Astrocyte (in vitro differentiated cells and primary cell): Measurements from ENCODE around the gene CDH13. TPM values are rescaled to one million over a fixed set of nuclear protein-coding genes. Genes with fewer than 3 reads are reported as not detected.

ENCODE experiments used
- DNase-seq: peaks from one replicate; pipeline ENCODE4 v3.0.0-alpha.2; 2010; ENCODE audit warnings: low read depth
- FAIRE-seq: peaks from 2 replicates; lab custom pipeline; 2011; peaks lifted over from hg19 to GRCh38; lab: Jason Lieb, UNC
- H2AFZ ChIP-seq: 2 replicates; pipeline ENCODE4 v1.6.0; 2012; ENCODE audit warnings: low read depth, low read length, inconsistent platforms
- H3K27ac ChIP-seq: 2 replicates; pipeline ENCODE4 v1.5.1; 2011; ENCODE audit warnings: low read depth, low read length, inconsistent platforms
- H3K27me3 ChIP-seq: 2 replicates; pipeline ENCODE4 v1.6.0; 2011; ENCODE audit warnings: low read length, inconsistent platforms; ENCODE audit not compliant: insufficient read depth
- H3K36me3 ChIP-seq: 2 replicates; pipeline ENCODE4 v1.5.1; 2011; ENCODE audit warnings: low read length, inconsistent platforms; ENCODE audit not compliant: insufficient read depth
- H3K4me1 ChIP-seq: 2 replicates; pipeline ENCODE4 v1.5.1; 2011; ENCODE audit warnings: low read length, inconsistent platforms; ENCODE audit not compliant: insufficient read depth
- H3K4me2 ChIP-seq: 2 replicates; pipeline ENCODE4 v1.6.0; 2012; ENCODE audit warnings: low read length, inconsistent platforms
- H3K4me3 ChIP-seq: 2 replicates; pipeline ENCODE4 v1.5.1; 2011; ENCODE audit warnings: low read depth, mild to moderate bottlenecking, low read length, inconsistent platforms; ENCODE audit not compliant: insufficient read depth
- H3K79me2 ChIP-seq: 2 replicates; pipeline ENCODE4 v1.6.0; 2012; ENCODE audit warnings: mild to moderate bottlenecking, low read length, inconsistent platforms; ENCODE audit not compliant: insufficient read depth
- H3K9ac ChIP-seq: 2 replicates; pipeline ENCODE4 v1.6.0; 2012; ENCODE audit warnings: mild to moderate bottlenecking, low read length, inconsistent platforms
- H3K9me3 ChIP-seq: 2 replicates; pipeline ENCODE4 v1.5.1; 2012; ENCODE audit warnings: low read depth, mild to moderate bottlenecking, low read length, inconsistent platforms; ENCODE audit not compliant: insufficient read depth
- H4K20me1 ChIP-seq: 2 replicates; pipeline ENCODE4 v1.6.0; 2012; ENCODE audit warnings: low read length, inconsistent platforms; ENCODE audit not compliant: insufficient read depth
- H3K27ac Mint-ChIP-seq: one replicate; pipeline ENCODE4 v1.8.0; 2021; ENCODE audit warnings: mild to moderate bottlenecking, mixed read lengths; ENCODE audit not compliant: unreplicated experiment
- H3K27me3 Mint-ChIP-seq: one replicate; pipeline ENCODE4 v1.8.0; 2021; ENCODE audit warnings: low read depth, mixed read lengths; ENCODE audit not compliant: unreplicated experiment
- H3K36me3 Mint-ChIP-seq: one replicate; pipeline ENCODE4 v1.8.0; 2021; ENCODE audit warnings: low read depth, mixed read lengths; ENCODE audit not compliant: unreplicated experiment
- H3K4me1 Mint-ChIP-seq: one replicate; pipeline ENCODE4 v1.8.0; 2021; ENCODE audit warnings: low read depth, mixed read lengths; ENCODE audit not compliant: unreplicated experiment
- H3K4me3 Mint-ChIP-seq: one replicate; pipeline ENCODE4 v1.8.0; 2021; ENCODE audit warnings: mild to moderate bottlenecking, moderate library complexity, mixed read lengths; ENCODE audit not compliant: unreplicated experiment
- H3K9me3 Mint-ChIP-seq: one replicate; pipeline ENCODE4 v1.8.0; 2021; ENCODE audit warnings: mild to moderate bottlenecking, mixed read lengths; ENCODE audit not compliant: unreplicated experiment
- EZH2 ChIP-seq: IDR thresholded peaks from 2 replicates; pipeline ENCODE4 v1.6.1; 2012; ENCODE audit warnings: mild to moderate bottlenecking, low read length, inconsistent platforms; ENCODE audit not compliant: insufficient read depth
- total RNA-seq: library from RNA; stranded (reverse); gene quantifications from 2 replicates; pipeline ENCODE4 v1.2.1, GENCODE V29; 2021
- TF ChIP-seq, protein P1 (sequence below): IDR thresholded peaks from 2 replicates; pipeline ENCODE4 v1.5.1; 2011; ENCODE audit warnings: low read depth, mild to moderate bottlenecking, inconsistent platforms, low read length, moderate library complexity; ENCODE audit not compliant: insufficient read depth

Gene CDH13
- total RNA-seq, 1 donor from 2014 or later, result 41.7 TPM

DNA sequence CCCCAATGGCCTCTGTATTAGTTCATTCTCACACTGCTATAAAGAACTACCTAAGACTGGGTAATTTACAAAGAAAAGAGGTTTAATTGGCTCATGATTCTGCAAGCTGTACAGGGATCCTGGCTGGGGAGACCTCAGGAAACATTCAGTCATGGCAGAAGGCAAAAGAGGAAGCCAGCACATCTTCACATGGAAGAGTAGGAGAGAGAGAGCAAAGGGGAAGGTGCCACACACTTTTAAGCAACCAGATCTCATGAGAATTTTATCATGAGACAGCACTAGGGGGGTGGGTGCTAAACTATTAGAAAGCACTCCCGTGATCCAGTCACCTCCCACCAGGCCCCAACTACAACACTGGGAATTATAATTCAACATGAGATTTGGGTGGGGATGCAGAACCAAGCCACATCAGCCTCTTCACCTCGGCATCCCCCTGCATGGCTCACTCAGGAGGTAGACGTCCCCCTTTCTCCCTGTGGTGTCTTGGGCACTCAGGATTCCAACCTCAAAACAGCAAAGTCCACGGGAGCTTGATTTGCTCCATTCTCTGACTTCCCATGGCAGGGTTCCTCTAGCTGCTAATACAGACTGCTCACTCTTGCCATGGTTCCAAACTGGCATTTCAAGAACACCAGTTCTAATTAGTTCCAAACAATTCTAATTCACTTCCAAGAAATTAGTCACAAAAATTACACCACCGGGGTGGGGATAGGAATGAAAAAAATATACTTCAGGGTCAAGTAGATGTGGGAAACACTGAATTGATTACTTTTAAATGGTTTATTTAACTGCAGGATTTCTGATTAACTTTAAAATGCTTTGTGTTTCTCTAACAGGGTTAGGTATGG, 977.2 kb downstream of the CDH13 start:
- TF ChIP-seq, protein P1, sequence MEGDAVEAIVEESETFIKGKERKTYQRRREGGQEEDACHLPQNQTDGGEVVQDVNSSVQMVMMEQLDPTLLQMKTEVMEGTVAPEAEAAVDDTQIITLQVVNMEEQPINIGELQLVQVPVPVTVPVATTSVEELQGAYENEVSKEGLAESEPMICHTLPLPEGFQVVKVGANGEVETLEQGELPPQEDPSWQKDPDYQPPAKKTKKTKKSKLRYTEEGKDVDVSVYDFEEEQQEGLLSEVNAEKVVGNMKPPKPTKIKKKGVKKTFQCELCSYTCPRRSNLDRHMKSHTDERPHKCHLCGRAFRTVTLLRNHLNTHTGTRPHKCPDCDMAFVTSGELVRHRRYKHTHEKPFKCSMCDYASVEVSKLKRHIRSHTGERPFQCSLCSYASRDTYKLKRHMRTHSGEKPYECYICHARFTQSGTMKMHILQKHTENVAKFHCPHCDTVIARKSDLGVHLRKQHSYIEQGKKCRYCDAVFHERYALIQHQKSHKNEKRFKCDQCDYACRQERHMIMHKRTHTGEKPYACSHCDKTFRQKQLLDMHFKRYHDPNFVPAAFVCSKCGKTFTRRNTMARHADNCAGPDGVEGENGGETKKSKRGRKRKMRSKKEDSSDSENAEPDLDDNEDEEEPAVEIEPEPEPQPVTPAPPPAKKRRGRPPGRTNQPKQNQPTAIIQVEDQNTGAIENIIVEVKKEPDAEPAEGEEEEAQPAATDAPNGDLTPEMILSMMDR, result no peak
- TF ChIP-seq EZH2, result no peak
- H3K79me2 ChIP-seq, result no peaks in the 10 kb centered on the region
- no peak for DNase-seq
- no peak overlapping the region for H3K4me2 ChIP-seq
- no peak overlapping the region for H3K27ac ChIP-seq
- H3K36me3 ChIP-seq, result no peaks in the 10 kb centered on the region
- H3K27me3 ChIP-seq, result no peaks in the 10 kb centered on the region
- H3K4me3 ChIP-seq, result no peak overlapping the region
- no peak overlapping the region for H3K4me3 Mint-ChIP-seq
- H4K20me1 ChIP-seq, result no peaks in the 10 kb centered on the region
- H3K27ac Mint-ChIP-seq, result no peak overlapping the region
- H3K4me1 Mint-ChIP-seq, result no peaks in the 10 kb centered on the region
- H3K36me3 Mint-ChIP-seq, result no peaks in the 10 kb centered on the region
- H3K27me3 Mint-ChIP-seq, result no peaks in the 10 kb centered on the region
- no peak overlapping the region for H3K9ac ChIP-seq
- H2AFZ ChIP-seq, result no peak overlapping the region
- no peak for FAIRE-seq
- no peaks in the 10 kb centered on the region for H3K4me1 ChIP-seq
- no peaks in the 10 kb centered on the region for H3K9me3 Mint-ChIP-seq
- no peaks in the 10 kb centered on the region for H3K9me3 ChIP-seq

DNA sequence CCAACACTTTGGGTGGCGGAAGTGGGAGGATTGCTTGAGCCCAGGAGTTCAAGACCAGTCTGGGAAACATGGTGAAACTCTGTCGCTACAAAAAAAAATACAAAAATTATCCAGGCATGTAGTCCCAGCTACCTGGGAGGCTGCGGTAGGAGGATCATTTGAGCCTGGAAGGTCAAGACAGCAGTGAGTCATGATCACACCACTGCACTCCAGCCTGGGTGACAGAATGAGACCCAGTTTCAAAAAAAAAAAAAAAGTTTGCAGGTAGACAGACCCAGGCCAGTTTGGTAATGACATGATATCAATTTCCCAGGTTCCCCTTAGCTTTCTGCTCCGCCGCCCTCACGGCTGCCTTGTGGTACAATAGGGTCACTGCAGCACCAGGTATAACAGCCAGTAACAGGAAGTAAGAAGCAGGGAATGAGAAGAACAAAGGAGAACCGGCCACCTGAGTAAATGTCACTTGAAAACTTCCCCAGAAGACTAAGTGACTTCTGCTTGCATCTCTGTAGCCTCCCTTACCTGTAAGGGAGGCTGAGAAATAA, 979.8 kb downstream of the CDH13 start:
- Mint-ChIP-seq H3K4me1 (no peaks in the 10 kb centered on the region), H3K9me3 (no peaks in the 10 kb centered on the region), H3K36me3 (no peaks in the 10 kb centered on the region), H3K4me3 (no peak overlapping the region), H3K27ac (no peak overlapping the region), H3K27me3 (no peaks in the 10 kb centered on the region)
- DNase-seq (no peak), FAIRE-seq (no peak)
- Histone ChIP-seq H3K9ac (no peak overlapping the region), H3K27me3 (no peaks in the 10 kb centered on the region), H2AFZ (no peak overlapping the region), H4K20me1 (no peaks in the 10 kb centered on the region), H3K79me2 (no peaks in the 10 kb centered on the region), H3K4me3 (no peak overlapping the region), H3K4me2 (no peak overlapping the region), H3K27ac (no peak overlapping the region), H3K4me1 (no peaks in the 10 kb centered on the region), H3K36me3 (no peaks in the 10 kb centered on the region), H3K9me3 (no peaks in the 10 kb centered on the region)
- no peak for TF ChIP-seq EZH2
- TF ChIP-seq, protein P1, result no peak

DNA sequence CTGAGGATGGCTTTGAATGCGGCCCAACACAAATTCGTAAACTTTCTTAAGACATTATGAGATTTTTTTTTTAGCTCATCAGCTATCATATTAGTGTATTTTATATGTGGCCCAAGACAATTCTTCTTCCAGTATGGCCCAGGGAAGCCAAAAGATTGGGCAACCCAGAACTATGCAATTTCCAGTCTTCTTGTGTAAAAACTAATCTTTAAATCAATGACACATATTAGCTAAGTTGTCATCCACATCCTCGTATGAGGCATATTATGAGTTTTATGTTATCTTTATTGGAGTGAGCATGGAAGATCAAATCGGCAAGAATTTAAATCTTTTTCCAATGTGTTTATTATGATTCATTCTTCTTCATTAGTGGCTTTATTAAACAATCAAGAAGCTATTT, 982.4 kb downstream of the CDH13 start:
- Histone ChIP-seq H3K4me2 (no peak overlapping the region), H3K27ac (no peak overlapping the region), H3K9me3 (no peaks in the 10 kb centered on the region), H2AFZ (no peak overlapping the region), H3K4me1 (no peaks in the 10 kb centered on the region), H3K27me3 (no peaks in the 10 kb centered on the region), H3K36me3 (no peaks in the 10 kb centered on the region), H3K79me2 (no peaks in the 10 kb centered on the region), H4K20me1 (no peaks in the 10 kb centered on the region), H3K9ac (no peak overlapping the region), H3K4me3 (no peak overlapping the region)
- Mint-ChIP-seq H3K36me3 (no peaks in the 10 kb centered on the region), H3K4me1 (no peaks in the 10 kb centered on the region), H3K4me3 (no peak overlapping the region), H3K27ac (no peak overlapping the region), H3K9me3 (no peaks in the 10 kb centered on the region), H3K27me3 (no peaks in the 10 kb centered on the region)
- no peak for TF ChIP-seq EZH2
- TF ChIP-seq, protein P1, result no peak
- DNase-seq (no peak), FAIRE-seq (no peak)
